Loucy (cell line): ENCODE measurements around the gene GRID2IP.

Experiments used
- H2AFZ ChIP-seq: fragments of 200-600 bp; sonication (generic); 2 replicates; pipeline ENCODE4 v1.6.0; 2016; ENCODE audit warnings: antibody characterized with exemption, mild to moderate bottlenecking, low read length, moderate library complexity
- H3F3A ChIP-seq: fragments of 200-600 bp; 2 replicates; pipeline ENCODE4 v1.6.0; 2016; ENCODE audit warnings: antibody characterized with exemption, low read depth, mild to moderate bottlenecking
- H3K27me3 ChIP-seq: fragments of 200-600 bp; sonication (generic); 2 replicates; pipeline ENCODE4 v1.6.1; 2014; ENCODE audit warnings: low read length, mild to moderate bottlenecking; ENCODE audit not compliant: insufficient read depth, poor library complexity, severe bottlenecking
- H3K36me3 ChIP-seq: fragments of 200-600 bp; sonication (generic); 2 replicates; pipeline ENCODE4 v1.6.1; 2016; ENCODE audit warnings: low read length; ENCODE audit not compliant: insufficient read depth
- H3K4me1 ChIP-seq: fragments of 200-600 bp; sonication (generic); 2 replicates; pipeline ENCODE4 v1.5.1; 2014; ENCODE audit warnings: low read length, mild to moderate bottlenecking; ENCODE audit not compliant: insufficient read depth, poor library complexity, severe bottlenecking
- H3K4me2 ChIP-seq: fragments of 200-600 bp; sonication (generic); 2 replicates; pipeline ENCODE4 v1.6.0; 2014; ENCODE audit warnings: antibody characterized with exemption, low read length, low read depth, mild to moderate bottlenecking; ENCODE audit not compliant: poor library complexity, severe bottlenecking
- H3K4me3 ChIP-seq: fragments of 200-600 bp; sonication (generic); 2 replicates; pipeline ENCODE4 v1.5.1; 2014; ENCODE audit warnings: low read length, mild to moderate bottlenecking, mixed read lengths; ENCODE audit not compliant: poor library complexity, severe bottlenecking
- H3K79me2 ChIP-seq: fragments of 200-600 bp; sonication (generic); 2 replicates; pipeline ENCODE4 v1.6.1; 2014; ENCODE audit warnings: low read length; ENCODE audit not compliant: insufficient read depth
- H3K9ac ChIP-seq: fragments of 200-600 bp; sonication (generic); 2 replicates; pipeline ENCODE4 v1.6.0; 2014; ENCODE audit warnings: mild to moderate bottlenecking, low read depth, low read length, moderate library complexity; ENCODE audit not compliant: poor library complexity, severe bottlenecking
- H3K9me2 ChIP-seq: fragments of 200-600 bp; sonication (generic); replicated peaks from 2 replicates; pipeline ENCODE4 v1.6.1; 2016; ENCODE audit warnings: low read depth, low read length, mixed read lengths
- H3K9me3 ChIP-seq: fragments of 200-600 bp; sonication (generic); 2 replicates; pipeline ENCODE4 v1.6.1; 2014; ENCODE audit warnings: mild to moderate bottlenecking, antibody characterized with exemption, low read length, low read depth; ENCODE audit not compliant: insufficient read depth
- H4K20me1 ChIP-seq: fragments of 200-600 bp; sonication (generic); 2 replicates; pipeline ENCODE4 v1.6.0; 2014; ENCODE audit warnings: antibody characterized with exemption, low read length, mild to moderate bottlenecking; ENCODE audit not compliant: insufficient read depth, poor library complexity, severe bottlenecking
- CTCF ChIP-seq: fragments of 200-600 bp; sonication (generic); conservative IDR thresholded peaks from 2 replicates; pipeline ENCODE4 v1.5.1; 2014; ENCODE audit warnings: mild to moderate bottlenecking, antibody characterized with exemption, low read length
- EZH2phosphoT487 ChIP-seq: fragments of 200-600 bp; IDR thresholded peaks from 2 replicates; pipeline ENCODE4 v1.6.1; 2018; ENCODE audit warnings: antibody characterized with exemption, mild to moderate bottlenecking, moderate library complexity, borderline replicate concordance

The GRID2IP gene

GRCh38 chr7:6495597-6496262, 55.5 kb downstream of the GRID2IP start:
- no peak overlapping the region for H3K9ac ChIP-seq
- H3K27me3 ChIP-seq: no peaks in the 10 kb centered on the region

GRCh38 chr7:6494365-6494764, 56.9 kb downstream of the GRID2IP start:
- H3K4me1 ChIP-seq: no peaks in the 10 kb centered on the region
- H3K27me3 ChIP-seq: no peaks in the 10 kb centered on the region
- no peaks in the 10 kb centered on the region for H3F3A ChIP-seq
- no peaks in the 10 kb centered on the region for H4K20me1 ChIP-seq
- no peaks in the 10 kb centered on the region for H3K36me3 ChIP-seq
- no peak for TF ChIP-seq CTCF
- no peak for TF ChIP-seq EZH2phosphoT487
- H3K4me2 ChIP-seq: no peak overlapping the region
- H3K9me3 ChIP-seq: no peaks in the 10 kb centered on the region
- no peaks in the 10 kb centered on the region for H3K9me2 ChIP-seq
- H2AFZ ChIP-seq: no peak overlapping the region
- H3K4me3 ChIP-seq: no peak overlapping the region
- no peak overlapping the region for H3K9ac ChIP-seq
- H3K79me2 ChIP-seq: no peaks in the 10 kb centered on the region

More at GRCh38 chr7:6495597-6496262, 55.5 kb downstream of the GRID2IP start:
- H3F3A ChIP-seq: no peaks in the 10 kb centered on the region
- H3K4me2 ChIP-seq: no peak overlapping the region
- no peak overlapping the region for H3K4me3 ChIP-seq
- no peaks in the 10 kb centered on the region for H3K4me1 ChIP-seq
- no peaks in the 10 kb centered on the region for H3K36me3 ChIP-seq
- no peaks in the 10 kb centered on the region for H4K20me1 ChIP-seq
- H3K79me2 ChIP-seq: no peaks in the 10 kb centered on the region
- no peaks in the 10 kb centered on the region for H3K9me3 ChIP-seq
- no peaks in the 10 kb centered on the region for H3K9me2 ChIP-seq
- H2AFZ ChIP-seq: no peak overlapping the region
- TF ChIP-seq EZH2phosphoT487 (no peak), CTCF (no peak)

- H2AFZ ChIP-seq: no peak overlapping the region
These were observed 60.1 kb downstream of the GRID2IP start for GRCh38 chr7:6491194-6491593.

More at GRCh38 chr7:6491194-6491593, 60.1 kb downstream of the GRID2IP start:
- H3K4me2 ChIP-seq: no peak overlapping the region
- H3K79me2 ChIP-seq: no peaks in the 10 kb centered on the region
- H3K9me3 ChIP-seq: no peaks in the 10 kb centered on the region
- no peaks in the 10 kb centered on the region for H4K20me1 ChIP-seq
- H3K4me3 ChIP-seq: no peak overlapping the region
- no peaks in the 10 kb centered on the region for H3F3A ChIP-seq
- TF ChIP-seq EZH2phosphoT487 (no peak), CTCF (no peak)
- H3K9ac ChIP-seq: no peak overlapping the region
- no peaks in the 10 kb centered on the region for H3K9me2 ChIP-seq
- no peaks in the 10 kb centered on the region for H3K36me3 ChIP-seq
- no peaks in the 10 kb centered on the region for H3K4me1 ChIP-seq
- H3K27me3 ChIP-seq: no peaks in the 10 kb centered on the region
